NCI-H2227 treated with DMSO at 0.1 percent for 48 hours (cell line): ENCODE results near the gene STK32A.
"Not testable (repeated sequence)": the region's sequence is repeated elsewhere in the genome, so short reads cannot be mapped to it uniquely, and the experiment has no call there.

Experiments used
- DNase-seq: peaks from one replicate; lab custom pipeline; 2025; lab: John Stamatoyannopoulos, UW

STK32A gene

GRCh38 chr5:147234825-147235635, at the start of gene STK32A:
TSS of gene STK32A (plus strand) at chr5:147235026. CDS start at chr5:147239635, 4,609 bp downstream.
- peak; percentile 28 for DNase-seq

GRCh38 chr5:147187099-147187540, 47.7 kb upstream of the STK32A start:
- DNase-seq = no peak

- peak; percentile 74 for DNase-seq
Measured at GRCh38 chr5:147188200-147189108, 46.4 kb upstream of the STK32A start.

DNA sequence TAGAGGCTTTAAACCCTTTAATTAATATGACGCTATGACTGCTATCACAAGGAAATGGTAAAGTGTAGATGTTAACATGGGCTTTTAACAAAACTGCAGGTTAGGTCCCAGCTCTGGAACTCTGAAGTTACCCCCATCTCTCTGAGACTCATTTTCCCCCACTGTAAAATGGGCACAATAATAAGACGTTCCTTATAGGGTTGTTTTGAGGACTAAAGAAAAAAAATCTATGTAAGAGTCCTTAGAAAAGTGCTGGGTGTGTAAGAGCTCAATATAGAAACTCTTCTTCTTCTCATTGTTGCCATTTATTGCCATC, 45.8 kb upstream of the STK32A start:
- DNase-seq = no peak

GRCh38 chr5:147190331-147190730, 44.5 kb upstream of the STK32A start:
- no peak for DNase-seq

GRCh38 chr5:147193123-147193522, 41.7 kb upstream of the STK32A start:
- DNase-seq = peak; percentile 1

DNA sequence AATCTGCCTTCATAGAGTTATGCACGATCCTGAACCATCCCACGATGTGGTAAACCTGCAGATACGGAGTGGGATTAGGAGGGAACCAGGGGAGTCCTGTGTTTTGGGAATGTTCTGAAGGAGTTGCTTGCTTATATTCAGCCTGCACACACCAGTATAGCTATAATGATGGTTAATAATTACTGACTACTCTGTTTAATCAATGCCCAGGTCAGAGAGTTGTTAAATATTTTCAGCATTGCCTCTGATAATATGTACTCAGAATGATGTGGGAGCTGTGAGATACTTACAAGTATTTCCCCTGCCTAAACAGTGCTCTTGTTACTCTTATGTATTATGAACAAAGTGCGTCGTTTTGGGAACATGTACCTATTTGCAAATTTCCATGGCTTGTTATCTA, 34.8 kb upstream of the STK32A start:
- DNase-seq = no peak

DNA sequence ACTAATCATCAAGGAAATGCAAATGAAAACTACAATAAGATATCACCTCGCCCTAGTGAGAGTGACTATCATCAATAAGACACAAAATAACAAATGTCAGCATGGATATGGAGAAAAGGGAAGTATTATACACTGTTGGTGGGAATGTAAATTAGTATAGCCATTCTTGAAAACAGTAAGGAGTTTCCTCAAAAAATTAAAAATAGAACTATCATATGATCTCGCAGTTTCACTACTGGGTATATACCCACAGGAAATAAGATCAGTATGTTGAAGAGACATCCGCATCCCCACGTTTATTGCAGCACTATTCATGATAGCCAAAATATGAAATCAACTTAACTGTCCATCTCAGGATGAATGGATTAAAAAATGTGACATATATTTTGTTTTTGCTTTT, 31.6 kb upstream of the STK32A start:
- no peak for DNase-seq

GRCh38 chr5:147204576-147204975, 30.2 kb upstream of the STK32A start:
- DNase-seq = no peak

DNA sequence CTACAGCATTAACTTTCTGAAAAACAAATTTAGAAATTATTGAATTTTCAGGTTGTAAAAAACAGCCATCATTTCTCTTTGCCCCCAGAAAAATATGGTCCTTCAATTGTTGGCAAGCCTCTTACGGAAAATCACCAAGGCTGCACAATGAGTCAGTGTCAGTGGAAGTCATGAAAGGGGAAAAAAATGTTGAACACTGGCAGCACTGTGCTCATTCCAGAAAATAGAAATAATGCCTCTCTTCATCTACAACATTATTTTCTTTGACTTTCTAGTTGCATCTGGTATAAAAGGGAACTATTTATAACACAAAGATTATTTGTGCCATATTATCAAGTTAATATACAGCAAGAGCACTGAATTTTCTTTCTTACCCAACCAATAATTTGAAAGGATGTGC, 26.7 kb upstream of the STK32A start:
- peak; percentile 58 for DNase-seq

DNA sequence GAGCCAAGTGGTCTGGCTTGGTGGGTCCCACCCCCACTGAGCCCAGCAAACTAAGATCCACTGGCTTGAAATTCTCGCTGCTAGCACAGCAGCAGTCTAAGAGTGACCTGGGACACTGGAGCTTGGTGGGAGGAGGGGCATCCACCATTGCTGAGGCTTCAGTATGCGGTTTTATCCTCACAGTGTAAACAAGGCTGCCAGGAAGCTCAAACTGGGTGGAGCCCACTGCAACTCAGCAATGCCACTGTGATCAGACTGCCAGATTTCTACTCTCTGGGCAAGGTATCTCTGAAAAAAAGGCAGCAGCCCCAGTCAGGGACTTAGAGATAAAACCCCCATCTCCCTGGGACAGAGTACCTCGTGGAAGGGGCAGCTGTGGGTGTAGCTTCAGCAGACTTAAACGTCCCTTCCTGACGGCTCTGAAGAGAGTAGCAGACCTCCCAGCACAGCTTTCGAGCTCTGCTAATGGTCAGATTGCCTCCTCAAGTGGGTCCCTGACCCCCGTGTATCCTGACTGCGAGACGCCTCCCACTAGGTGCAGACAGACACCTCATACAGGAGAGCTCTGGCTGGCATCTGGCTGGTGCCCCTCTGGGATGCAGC, 18.2 kb upstream of the STK32A start:
- DNase-seq = no peak

DNA sequence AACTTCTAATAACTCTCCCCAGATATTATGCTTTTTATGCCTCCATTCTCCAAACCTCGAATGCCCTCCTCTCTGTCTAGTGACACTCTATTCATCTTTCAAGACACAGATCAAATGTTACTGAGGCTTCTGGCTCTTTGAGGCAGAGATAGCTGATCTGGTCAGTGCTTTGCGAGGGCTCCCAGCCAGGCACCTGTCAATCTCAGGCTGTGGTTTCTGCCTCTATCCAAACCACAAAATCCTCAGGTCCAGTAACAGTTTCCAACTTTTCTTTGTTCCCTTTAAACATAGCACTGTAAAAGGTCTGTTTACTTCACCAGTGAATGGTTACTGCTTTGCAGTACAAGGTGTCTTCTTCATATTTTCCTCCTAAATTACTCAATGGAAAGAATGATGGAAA, 11.5 kb upstream of the STK32A start:
- no peak for DNase-seq

- DNase-seq = peak; percentile 9
Measured at GRCh38 chr5:147223948-147224791, 10.7 kb upstream of the STK32A start.

DNA sequence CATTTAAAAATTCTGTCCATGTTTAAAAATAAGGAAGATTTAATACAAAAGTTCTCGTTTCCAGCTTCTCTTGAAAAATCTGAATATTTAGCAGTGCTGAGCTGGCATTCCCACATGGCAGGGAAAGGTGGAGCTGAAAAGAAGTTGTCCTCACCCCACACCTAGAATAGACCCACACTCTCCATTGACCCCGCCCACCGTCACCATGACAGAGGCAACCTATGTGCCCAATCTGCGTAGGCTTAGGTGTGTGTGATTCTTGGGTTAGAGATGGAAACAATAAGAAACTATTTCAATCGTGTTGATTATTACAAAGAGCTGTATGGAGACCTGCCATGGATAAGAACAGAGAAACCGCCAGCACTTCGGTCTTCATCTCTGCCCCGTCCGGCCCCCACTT, 8.9 kb upstream of the STK32A start:
- DNase-seq = no peak

DNA sequence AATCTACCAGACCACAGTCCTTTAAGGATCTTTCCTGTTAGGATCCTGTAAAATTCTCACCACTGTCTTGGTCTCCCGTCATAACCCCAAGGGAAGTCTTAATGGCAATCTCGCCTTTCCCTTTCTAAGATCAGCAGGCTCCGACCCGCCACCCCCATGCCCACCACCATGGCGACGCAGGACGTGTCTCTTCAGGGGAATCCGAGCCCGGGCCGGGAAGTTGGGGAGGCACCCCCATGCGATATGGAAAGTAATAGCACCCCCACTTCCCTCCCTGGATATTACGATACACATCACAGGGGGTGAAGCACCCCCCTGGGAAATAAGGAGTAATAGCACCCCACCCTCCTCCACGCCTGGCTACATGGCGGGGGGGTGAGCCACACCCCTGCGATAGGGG, 8.3 kb upstream of the STK32A start:
- no peak for DNase-seq

GRCh38 chr5:147234239-147234824, 494 bp upstream of the STK32A start:
- DNase-seq = no peak

DNA sequence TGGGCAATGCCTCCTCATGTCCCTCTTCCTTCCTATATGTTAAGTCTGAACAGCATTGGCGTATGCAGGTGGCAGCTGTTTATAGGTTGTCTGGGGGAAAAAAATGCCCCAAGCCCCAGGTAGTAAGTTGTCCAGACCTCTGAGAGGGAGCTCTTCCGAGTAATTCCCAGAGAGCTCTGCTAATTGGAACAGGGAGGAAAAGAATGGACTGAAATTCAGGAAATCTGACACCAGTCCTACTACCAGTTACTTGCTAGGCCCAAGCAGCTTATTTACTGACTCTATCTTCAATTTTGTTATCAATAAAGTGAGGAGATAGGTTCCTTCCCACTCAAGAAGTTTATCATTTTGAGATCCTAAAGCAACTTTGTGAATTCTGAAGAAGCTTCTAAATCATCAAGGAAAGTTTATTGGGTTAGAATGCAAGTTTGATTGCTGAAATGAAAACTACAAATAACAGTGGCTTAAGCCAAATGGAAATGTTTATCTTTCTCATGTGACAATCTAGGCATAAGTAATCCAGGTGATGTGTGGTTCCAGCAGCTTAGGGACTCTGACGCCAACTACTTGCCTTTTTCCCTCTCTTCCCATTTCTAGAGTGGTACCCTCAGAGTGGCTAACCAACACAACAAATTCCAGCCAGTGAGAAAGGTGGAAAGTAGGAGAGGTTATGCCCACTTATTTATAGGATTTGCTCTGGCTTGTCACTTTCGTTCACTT, 5.6 kb downstream of the STK32A start:
- no peak for DNase-seq

GRCh38 chr5:147243238-147243637, 8.4 kb downstream of the STK32A start:
- DNase-seq = not testable (repeated sequence)

DNA sequence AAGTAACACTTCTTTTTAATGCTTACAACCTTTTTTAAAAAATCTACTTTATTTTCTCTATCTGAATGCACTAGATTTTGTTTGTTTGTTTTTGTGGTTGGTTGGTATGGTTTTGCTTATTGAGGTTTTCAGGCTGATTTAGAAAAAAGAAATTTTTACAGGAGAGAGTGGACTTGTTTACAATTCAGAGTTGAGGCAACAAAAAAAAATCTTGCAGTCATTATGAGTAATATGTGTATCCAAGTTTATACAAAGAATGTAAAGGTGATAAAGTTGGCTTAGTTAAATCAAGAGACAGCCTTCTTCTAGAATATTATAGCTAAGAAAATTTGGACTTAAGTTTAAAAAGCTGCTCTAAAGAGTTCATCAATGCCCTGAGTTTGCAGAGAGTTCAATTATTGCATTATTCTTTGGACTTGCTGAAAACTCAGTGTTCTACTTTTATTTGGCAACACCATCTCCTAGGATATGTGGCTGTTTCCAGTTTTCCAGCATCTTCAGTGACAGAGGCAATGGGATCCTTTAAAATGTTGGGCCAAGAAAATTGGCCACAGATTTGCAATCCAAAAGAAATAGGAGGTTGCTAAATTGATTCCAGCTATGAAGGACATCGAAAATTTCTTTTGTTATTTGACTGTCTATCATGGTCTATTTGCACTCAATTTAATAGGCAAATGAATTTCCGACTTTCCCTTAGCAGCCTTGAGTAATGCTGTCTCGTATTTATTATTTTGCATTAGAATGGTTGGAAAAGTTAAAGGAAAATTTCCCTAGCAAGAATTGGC, 10.7 kb downstream of the STK32A start:
- DNase-seq = no peak

- DNase-seq = no peak
Measured at GRCh38 chr5:147248561-147248960, 13.7 kb downstream of the STK32A start.
